Aortic smooth muscle cell (primary cell): ENCODE results near the gene UBR4. TPM values are rescaled to one million over a fixed set of nuclear protein-coding genes. Genes with fewer than 3 reads are reported as not detected.

Source experiments
- total RNA-seq: library from RNA; depleted of rRNA; stranded (reverse); fragments of >200 nt; gene quantifications from 2 replicates; pipeline ENCODE4 v1.2.3, GENCODE V29; 2014

UBR4 gene
- 92.6 and 103 TPM in 2 replicates for total RNA-seq

GRCh38 chr1:19209990-19210771 is at the start of gene UBR4:
TSS of gene UBR4 (minus strand) at chr1:19210266. CDS start at chr1:19210248, 18 bp downstream.

DNA sequence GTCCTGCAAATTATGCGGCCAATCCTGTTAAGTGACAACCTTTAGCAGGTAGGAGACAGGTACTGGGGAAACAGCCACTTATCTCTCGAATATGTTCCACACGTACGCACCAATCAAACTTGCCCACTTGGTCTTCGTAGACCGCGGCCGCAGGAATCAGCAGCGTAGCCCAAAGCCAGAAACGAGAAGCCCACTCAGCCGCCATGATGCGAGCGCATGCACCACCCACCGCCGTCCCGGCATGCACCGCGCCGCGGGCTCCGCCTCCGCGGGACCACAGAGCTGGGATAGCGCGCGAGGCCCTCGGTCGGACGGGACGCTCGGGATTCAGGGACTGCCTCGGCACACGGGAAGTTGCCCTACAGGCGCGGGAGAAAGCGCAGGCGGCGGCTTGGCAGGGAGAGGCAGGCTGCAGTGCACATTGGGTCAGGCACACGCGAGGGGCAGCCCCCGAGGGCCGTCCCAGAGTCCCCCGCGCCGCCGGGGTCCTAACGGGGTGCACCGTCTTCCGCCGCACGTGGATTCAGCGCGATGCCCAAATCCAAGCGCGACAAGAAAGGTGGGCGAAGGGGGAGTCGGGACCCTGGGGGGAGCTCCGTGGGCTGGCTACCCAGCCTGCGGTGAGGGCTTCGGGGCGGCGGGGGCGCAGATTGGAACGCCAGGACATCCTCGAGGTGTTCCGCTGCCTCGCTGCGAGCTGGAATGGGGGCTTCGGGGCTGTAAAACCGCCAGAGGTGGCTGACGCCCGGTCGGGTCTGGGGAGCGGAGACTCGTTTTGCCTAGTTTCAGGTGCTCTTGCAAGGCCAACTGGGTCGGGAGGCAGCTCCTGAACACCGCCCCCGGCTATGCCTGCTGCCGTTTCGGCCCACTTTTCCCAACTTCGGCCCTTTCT is 41.5 kb upstream of the UBR4 start, which contains the start of the genes EMC1 and MRTO4:
Gene EMC1, minus strand, starts transcription at position 220 of the 892 bp plus-strand sequence. Its CDS starts 15 bp downstream, at position 205.
Gene MRTO4, plus strand, starts transcription at position 501 of the 892 bp plus-strand sequence. Its CDS starts 31 bp downstream, at position 532.

Other genes starting within 250 kb of the UBR4 start
- gene EMC1, start 41.3 kb upstream of the UBR4 start, total RNA-seq = 59.6 and 73.9 TPM in 2 replicates
- gene MRTO4, start 41.5 kb upstream of the UBR4 start, total RNA-seq = 14.5 and 27.5 TPM in 2 replicates
- gene AKR7A3, start 78.5 kb upstream of the UBR4 start, total RNA-seq = 0.50 and 1.6 TPM in 2 replicates
- gene AKR7A2, start 101.9 kb upstream of the UBR4 start, total RNA-seq = 74.8 and 103 TPM in 2 replicates
- 15.7 and 21.7 TPM in 2 replicates for gene SLC66A1, start 102.1 kb upstream of the UBR4 start, total RNA-seq